Ascending aorta (tissue), 2 donors: ENCODE data around the gene ZNF80. TPM values are rescaled to one million over a fixed set of nuclear protein-coding genes. Genes with fewer than 3 reads are reported as not detected.

Experiments used
- DNase-seq, 2 donors: peaks; one replicate each; pipeline ENCODE4 v3.0.0-alpha.2; 2019; ENCODE audit warnings: low spot score in 2 of 2
- H3K27ac ChIP-seq, 2 donors: fragments of 200-600 bp; sonication (generic); one replicate each; pipeline ENCODE4 v1.5.1; 2016 to 2017; ENCODE audit warnings: mild to moderate bottlenecking in 1 of 2
- H3K27me3 ChIP-seq: fragments of 200-600 bp; sonication (generic); one replicate; pipeline ENCODE4 v1.5.1; 2017
- H3K36me3 ChIP-seq, 2 donors: fragments of 200-600 bp; sonication (generic); one replicate each; pipeline ENCODE4 v1.5.1; 2016
- H3K4me1 ChIP-seq, 2 donors: fragments of 200-600 bp; sonication (generic); one replicate each; pipeline ENCODE4 v1.5.1; 2016 to 2017; ENCODE audit warnings: mild to moderate bottlenecking in 1 of 2
- H3K4me3 ChIP-seq, 2 donors: fragments of 200-600 bp; sonication (generic); one replicate each; pipeline ENCODE4 v1.5.1; 2016 to 2017; ENCODE audit warnings: mild to moderate bottlenecking in 1 of 2
- H3K9me3 ChIP-seq, 2 donors: fragments of 200-600 bp; sonication (generic); one replicate each; pipeline ENCODE4 v1.5.1; 2016
- intact Hi-C: fragments of 100-400 bp; cut with DNase I; formaldehyde crosslinking; loops from one replicate; pipeline ENCODE4 v1.15.1; 2023
- total RNA-seq: library from RNA; depleted of rRNA; stranded (reverse); fragments of >200 nt; gene quantifications from one replicate; pipeline ENCODE4 v1.1.0, GENCODE V29; 2016
- TF ChIP-seq, protein P1 (sequence below), 3 experiments: fragments of 200-600 bp in 2 of 3; fragments of 450-650 bp in 1 of 3; sonication (generic) in 2 of 3; IDR thresholded peaks; one replicate each; pipeline ENCODE4 v1.5.1; 2016 to 2019; ENCODE audit warnings: antibody characterized with exemption in 3 of 3, mild to moderate bottlenecking in 1 of 3, moderate library complexity in 1 of 3

The ZNF80 gene
- total RNA-seq, 1 donor from 2014 or later, result 23.7 TPM

DNA sequence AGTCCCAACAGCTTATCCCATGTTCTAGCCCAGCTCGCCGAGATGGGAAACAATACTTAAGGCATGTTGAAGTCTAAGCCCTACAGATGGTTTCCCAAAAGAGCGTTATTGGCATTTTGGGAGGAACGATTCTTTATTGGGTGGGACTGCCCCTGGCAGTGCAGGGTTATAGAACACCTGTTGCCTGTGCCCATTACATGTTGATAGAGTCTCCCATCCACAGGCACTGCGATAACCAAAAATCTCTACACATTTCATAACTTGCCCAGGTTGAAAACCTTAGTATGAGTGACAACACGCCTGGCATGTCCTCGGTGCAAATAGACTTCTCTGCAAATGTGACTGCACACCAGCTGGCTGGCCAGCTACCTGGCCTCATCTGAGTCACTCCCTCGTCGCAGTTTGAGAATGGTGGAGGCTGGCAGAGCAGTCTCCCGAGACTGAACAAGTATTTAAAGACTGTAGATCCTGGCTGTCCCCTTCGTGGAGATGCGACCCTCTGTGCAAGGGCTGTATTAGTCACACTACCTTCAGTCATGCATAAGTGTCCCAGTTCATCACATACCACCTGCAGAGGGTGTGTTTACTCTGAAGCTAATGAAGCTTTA lies 18.7 kb downstream of the ZNF80 start:
- H3K27ac ChIP-seq, result no peak overlapping the region
- TF ChIP-seq, protein P1, sequence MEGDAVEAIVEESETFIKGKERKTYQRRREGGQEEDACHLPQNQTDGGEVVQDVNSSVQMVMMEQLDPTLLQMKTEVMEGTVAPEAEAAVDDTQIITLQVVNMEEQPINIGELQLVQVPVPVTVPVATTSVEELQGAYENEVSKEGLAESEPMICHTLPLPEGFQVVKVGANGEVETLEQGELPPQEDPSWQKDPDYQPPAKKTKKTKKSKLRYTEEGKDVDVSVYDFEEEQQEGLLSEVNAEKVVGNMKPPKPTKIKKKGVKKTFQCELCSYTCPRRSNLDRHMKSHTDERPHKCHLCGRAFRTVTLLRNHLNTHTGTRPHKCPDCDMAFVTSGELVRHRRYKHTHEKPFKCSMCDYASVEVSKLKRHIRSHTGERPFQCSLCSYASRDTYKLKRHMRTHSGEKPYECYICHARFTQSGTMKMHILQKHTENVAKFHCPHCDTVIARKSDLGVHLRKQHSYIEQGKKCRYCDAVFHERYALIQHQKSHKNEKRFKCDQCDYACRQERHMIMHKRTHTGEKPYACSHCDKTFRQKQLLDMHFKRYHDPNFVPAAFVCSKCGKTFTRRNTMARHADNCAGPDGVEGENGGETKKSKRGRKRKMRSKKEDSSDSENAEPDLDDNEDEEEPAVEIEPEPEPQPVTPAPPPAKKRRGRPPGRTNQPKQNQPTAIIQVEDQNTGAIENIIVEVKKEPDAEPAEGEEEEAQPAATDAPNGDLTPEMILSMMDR (IDR thresholded peaks at IDR 0.05), result no peak
- intact Hi-C loops, result no loop called here
- no peaks in the 10 kb centered on the region for H3K36me3 ChIP-seq
- H3K9me3 ChIP-seq, result no peaks in the 10 kb centered on the region
- no peak overlapping the region for H3K4me3 ChIP-seq
- no peak for DNase-seq
- no peaks in the 10 kb centered on the region for H3K27me3 ChIP-seq
- H3K4me1 ChIP-seq, result no peaks in the 10 kb centered on the region

- no peaks in the 10 kb centered on the region for H3K27me3 ChIP-seq
- intact Hi-C loops, result no loop called here
- H3K27ac ChIP-seq, result no peak overlapping the region
- H3K4me1 ChIP-seq, result no peaks in the 10 kb centered on the region
- DNase-seq, result no peak
- H3K4me3 ChIP-seq, result no peak overlapping the region
- no peaks in the 10 kb centered on the region for H3K9me3 ChIP-seq
- no peaks in the 10 kb centered on the region for H3K36me3 ChIP-seq
- TF ChIP-seq, protein P1 (IDR thresholded peaks at IDR 0.05), result no peak
Measured at GRCh38 chr3:114218006-114218405, 19.4 kb downstream of the ZNF80 start.

GRCh38 chr3:114217266-114217665 lies 20.1 kb downstream of the ZNF80 start:
- H3K9me3 ChIP-seq, result no peaks in the 10 kb centered on the region
- no peak overlapping the region for H3K27ac ChIP-seq
- no peaks in the 10 kb centered on the region for H3K27me3 ChIP-seq
- TF ChIP-seq, protein P1 (IDR thresholded peaks at IDR 0.05), result no peak
- no peaks in the 10 kb centered on the region for H3K4me1 ChIP-seq
- no peaks in the 10 kb centered on the region for H3K36me3 ChIP-seq
- intact Hi-C loops, result no loop called here
- DNase-seq, result no peak
- no peak overlapping the region for H3K4me3 ChIP-seq

DNA sequence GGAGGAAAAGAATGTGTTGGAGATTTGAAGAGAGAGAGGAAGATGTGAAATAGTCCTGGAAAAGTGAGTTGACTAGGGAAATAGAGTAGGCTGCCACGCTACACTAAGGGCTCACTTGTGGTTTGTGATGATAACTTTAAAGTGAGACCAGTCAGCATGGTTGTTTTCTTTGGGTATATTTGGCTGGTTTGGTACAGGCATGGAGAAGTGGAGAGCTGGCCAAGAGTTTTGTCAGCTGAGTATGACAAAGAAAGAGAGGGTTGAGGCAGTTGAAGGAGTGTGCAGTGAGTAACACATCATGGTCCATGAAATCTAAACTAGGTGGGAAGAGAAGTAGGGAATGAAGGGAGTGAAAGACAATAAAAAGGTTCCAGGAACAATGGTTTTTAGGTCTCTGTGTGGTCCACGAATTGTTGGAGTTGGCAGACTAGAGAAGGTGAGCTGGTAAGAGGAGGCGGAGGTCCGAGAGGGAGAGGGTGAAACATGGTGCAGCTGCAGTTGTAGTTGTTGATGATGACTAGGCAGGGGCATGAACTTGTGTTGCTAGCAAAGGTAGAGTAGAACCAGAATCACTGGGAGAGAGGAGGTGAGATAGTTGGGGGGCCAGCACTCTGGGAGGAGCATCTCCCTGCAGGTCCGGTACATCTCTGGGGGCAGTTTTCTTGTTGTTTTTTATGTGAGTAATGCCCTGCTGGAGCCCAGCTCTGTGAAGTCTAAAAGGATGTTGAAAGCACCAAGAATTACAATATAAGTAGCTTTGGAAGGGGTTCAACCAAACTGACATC lies 21.0 kb downstream of the ZNF80 start:
- intact Hi-C loops, result no loop called here
- no peak overlapping the region for H3K4me3 ChIP-seq

DNA sequence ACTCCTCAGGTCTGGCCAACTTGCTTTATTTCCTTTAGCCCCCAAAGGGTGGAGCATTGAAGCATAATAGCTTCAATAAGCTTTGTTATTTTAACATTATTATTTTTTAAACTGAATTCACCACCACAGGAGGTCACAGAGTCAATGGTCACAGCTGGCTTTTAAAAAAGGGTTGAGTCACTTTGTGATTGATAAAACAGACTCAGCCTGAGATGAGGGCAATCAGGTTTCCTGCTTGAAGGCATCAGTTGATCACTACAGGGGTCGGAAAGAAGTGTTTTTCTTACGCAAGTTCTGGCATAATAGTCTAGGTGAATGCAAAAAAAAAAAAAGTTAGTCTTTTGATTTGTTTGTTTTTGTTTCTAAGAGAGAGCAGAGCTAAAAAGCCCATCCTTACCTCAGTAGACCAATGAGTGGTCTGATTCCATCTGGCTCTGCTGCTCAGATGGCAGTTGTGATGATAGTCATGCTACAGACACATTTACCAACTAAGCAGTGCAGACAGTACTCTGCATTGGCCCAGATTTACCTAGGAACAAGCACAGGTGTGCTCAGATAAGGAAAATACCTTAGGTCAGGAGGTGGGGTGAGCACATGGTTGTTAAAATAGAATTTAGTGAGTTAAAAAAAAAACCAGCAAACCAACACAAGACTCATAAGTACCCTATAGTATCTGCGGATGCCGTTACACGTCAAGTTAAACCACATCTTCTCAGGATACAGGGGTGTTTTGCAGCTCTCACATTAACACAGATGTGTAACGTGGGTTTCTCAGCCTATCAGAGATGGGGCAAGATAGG lies 22.6 kb downstream of the ZNF80 start:
- Histone ChIP-seq H3K27me3 (no peaks in the 10 kb centered on the region), H3K9me3 (no peaks in the 10 kb centered on the region), H3K4me3 (peak overlapping the region in 1 of 2 donors; percentile 25), H3K36me3 (no peaks in the 10 kb centered on the region), H3K27ac (no peak overlapping the region), H3K4me1 (no peaks in the 10 kb centered on the region)
- no peak for DNase-seq
- intact Hi-C loops, result no loop called here
- TF ChIP-seq, protein P1 (IDR thresholded peaks at IDR 0.05), result no peak

More for the DNA sequence above, 21.0 kb downstream of the ZNF80 start:
- Histone ChIP-seq H3K27ac (no peak overlapping the region), H3K4me1 (no peaks in the 10 kb centered on the region), H3K9me3 (no peaks in the 10 kb centered on the region), H3K27me3 (no peaks in the 10 kb centered on the region), H3K36me3 (no peaks in the 10 kb centered on the region)
- DNase-seq, result no peak
- TF ChIP-seq, protein P1 (IDR thresholded peaks at IDR 0.05), result no peak
